Measurements from ENCODE around the gene RPS15. TPM values are rescaled to one million over a fixed set of nuclear protein-coding genes. Genes with fewer than 3 reads are reported as not detected.

The RPS15 gene
- 1,918 and 2,648 TPM in 2 replicates for total RNA-seq (ENCODE audit: low replicate concordance)

DNA sequence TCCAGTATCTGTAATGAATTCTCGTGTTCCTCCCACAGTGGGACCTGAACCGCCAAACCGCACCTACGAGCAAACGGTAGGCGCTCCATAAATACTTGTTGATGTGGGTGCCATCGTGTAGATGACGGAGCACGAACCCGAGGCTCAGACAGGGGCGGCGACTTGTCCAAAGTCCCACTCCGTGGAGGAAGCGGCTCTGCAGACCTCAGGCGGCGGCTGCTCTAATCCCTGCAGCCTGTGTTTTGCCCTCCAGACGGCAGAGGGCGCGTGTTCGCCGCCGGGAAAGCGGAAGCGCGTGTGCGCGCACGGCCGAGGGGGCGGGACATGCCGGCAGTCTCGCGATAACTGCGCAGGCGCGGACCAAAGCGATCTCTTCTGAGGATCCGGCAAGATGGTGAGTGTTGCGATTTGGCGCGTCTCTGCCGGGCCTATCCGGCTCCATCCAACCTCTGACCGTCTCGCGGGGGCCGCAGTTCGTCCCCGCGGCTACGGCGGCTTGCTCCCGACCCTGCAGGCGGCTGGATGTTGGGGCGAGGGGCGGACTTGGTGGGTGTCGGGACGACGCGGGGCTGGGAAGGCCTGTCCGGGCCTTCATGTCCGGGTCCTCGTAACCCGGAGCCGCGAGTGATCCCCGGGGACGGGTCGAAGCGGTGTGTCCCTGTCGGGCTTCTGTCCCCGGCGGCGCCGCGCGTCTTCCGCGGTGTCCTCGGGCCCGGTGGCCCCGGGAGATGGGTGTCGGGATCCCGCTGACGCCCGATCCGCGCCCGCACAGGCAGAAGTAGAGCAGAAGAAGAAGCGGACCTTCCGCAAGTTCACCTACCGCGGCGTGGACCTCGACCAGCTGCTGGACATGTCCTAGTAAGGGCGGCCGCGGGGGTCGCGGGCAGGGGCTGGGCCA is at the start of gene RPS15:
TSS of gene RPS15 (plus strand) at position 362 of the 898 bp plus-strand sequence. CDS start at position 392, 30 bp downstream.
- Histone ChIP-seq H3K9ac (peak within 1 kb of the TSS; percentile 100), H3F3A (ENCODE audit: low read depth) (peaks cover 76% of the 10 kb centered on the region), H3K27me3 (no peaks in the 10 kb centered on the region), H3K4me3 (peak within 1 kb of the TSS; percentile 90), H3K9me3 (ENCODE audit: low read depth) (no peaks in the 10 kb centered on the region), H3K4me1 (peaks cover 7% of the 10 kb centered on the region), H3K79me2 (ENCODE audit: low read depth) (peaks cover 35% of the 10 kb centered on the region), H3K36me3 (peaks cover 11% of the 10 kb centered on the region), H4K20me1 (ENCODE audit: low read depth) (peaks cover 70% of the 10 kb centered on the region), H3K4me2 (peak within 1 kb of the TSS; percentile 97), H2AFZ (replicated peaks) (peak within 1 kb of the TSS; percentile 70), H3K27ac (peak within 1 kb of the TSS; percentile 98)
- Mint-ChIP-seq H3K4me1 (peaks cover 21% of the 10 kb centered on the region), H3K9me3 (no peaks in the 10 kb centered on the region), H3K27ac (peak within 1 kb of the TSS; percentile 99), H3K36me3 (peaks cover 33% of the 10 kb centered on the region), H3K27me3 (ENCODE audit: insufficient read depth, low read depth) (peaks cover 10% of the 10 kb centered on the region), H3K4me3 (peak within 1 kb of the TSS; percentile 97)
- TF ChIP-seq, protein P1, sequence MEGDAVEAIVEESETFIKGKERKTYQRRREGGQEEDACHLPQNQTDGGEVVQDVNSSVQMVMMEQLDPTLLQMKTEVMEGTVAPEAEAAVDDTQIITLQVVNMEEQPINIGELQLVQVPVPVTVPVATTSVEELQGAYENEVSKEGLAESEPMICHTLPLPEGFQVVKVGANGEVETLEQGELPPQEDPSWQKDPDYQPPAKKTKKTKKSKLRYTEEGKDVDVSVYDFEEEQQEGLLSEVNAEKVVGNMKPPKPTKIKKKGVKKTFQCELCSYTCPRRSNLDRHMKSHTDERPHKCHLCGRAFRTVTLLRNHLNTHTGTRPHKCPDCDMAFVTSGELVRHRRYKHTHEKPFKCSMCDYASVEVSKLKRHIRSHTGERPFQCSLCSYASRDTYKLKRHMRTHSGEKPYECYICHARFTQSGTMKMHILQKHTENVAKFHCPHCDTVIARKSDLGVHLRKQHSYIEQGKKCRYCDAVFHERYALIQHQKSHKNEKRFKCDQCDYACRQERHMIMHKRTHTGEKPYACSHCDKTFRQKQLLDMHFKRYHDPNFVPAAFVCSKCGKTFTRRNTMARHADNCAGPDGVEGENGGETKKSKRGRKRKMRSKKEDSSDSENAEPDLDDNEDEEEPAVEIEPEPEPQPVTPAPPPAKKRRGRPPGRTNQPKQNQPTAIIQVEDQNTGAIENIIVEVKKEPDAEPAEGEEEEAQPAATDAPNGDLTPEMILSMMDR (IDR thresholded peaks at IDR 0.05), result peak; percentile 93
- no peak for TF ChIP-seq EZH2phosphoT487 (IDR thresholded peaks at IDR 0.05)
- DNase-seq (ENCODE audit: low spot score), result peak; percentile 97

DNA sequence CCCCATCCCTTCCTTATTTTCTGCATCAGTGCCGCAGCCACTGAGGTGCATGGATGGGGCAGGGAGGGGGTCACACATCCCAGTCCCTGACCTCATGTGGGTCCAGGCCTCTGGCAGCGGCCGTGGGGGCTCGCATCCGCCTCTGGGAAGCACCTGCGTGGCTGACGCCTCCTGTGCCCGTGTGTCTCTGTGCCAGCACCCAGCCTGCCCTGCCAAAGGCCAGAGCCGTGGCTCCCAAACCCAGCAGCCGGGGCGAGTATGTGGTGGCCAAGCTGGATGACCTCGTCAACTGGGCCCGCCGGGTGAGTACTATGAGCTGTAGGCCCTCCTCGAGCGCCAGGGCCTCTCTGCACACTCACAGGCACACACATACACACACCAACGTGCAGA is 49.6 kb upstream of the RPS15 start:
- no peak overlapping the region for H3K27ac Mint-ChIP-seq
- H3F3A ChIP-seq (ENCODE audit: low read depth), result peaks cover 5% of the 10 kb centered on the region
- no peak overlapping the region for H3K4me3 ChIP-seq
- no peak overlapping the region for H3K4me3 Mint-ChIP-seq
- peaks cover 10% of the 10 kb centered on the region for H3K27me3 Mint-ChIP-seq (ENCODE audit: insufficient read depth, low read depth)
- no peaks in the 10 kb centered on the region for H3K9me3 ChIP-seq (ENCODE audit: low read depth)
- no peak for DNase-seq (ENCODE audit: low spot score)
- H3K4me1 ChIP-seq, result no peaks in the 10 kb centered on the region
- H3K4me1 Mint-ChIP-seq, result peaks cover 10% of the 10 kb centered on the region
- no peaks in the 10 kb centered on the region for H3K27me3 ChIP-seq
- H3K36me3 ChIP-seq, result no peaks in the 10 kb centered on the region
- H3K9me3 Mint-ChIP-seq, result no peaks in the 10 kb centered on the region
- H4K20me1 ChIP-seq (ENCODE audit: low read depth), result no peaks in the 10 kb centered on the region
- TF ChIP-seq EZH2phosphoT487 (IDR thresholded peaks at IDR 0.05) (no peak), EZH2 (IDR thresholded peaks at IDR 0.05) (no peak)
- TF ChIP-seq, protein P1 (IDR thresholded peaks at IDR 0.05), result no peak
- H3K27ac ChIP-seq, result no peak overlapping the region
- no peak overlapping the region for H2AFZ ChIP-seq (replicated peaks)
- no peak overlapping the region for H3K4me2 ChIP-seq
- no peak overlapping the region for H3K9ac ChIP-seq
- peaks cover 15% of the 10 kb centered on the region for H3K79me2 ChIP-seq (ENCODE audit: low read depth)
- H3K36me3 Mint-ChIP-seq, result peaks cover 16% of the 10 kb centered on the region

DNA sequence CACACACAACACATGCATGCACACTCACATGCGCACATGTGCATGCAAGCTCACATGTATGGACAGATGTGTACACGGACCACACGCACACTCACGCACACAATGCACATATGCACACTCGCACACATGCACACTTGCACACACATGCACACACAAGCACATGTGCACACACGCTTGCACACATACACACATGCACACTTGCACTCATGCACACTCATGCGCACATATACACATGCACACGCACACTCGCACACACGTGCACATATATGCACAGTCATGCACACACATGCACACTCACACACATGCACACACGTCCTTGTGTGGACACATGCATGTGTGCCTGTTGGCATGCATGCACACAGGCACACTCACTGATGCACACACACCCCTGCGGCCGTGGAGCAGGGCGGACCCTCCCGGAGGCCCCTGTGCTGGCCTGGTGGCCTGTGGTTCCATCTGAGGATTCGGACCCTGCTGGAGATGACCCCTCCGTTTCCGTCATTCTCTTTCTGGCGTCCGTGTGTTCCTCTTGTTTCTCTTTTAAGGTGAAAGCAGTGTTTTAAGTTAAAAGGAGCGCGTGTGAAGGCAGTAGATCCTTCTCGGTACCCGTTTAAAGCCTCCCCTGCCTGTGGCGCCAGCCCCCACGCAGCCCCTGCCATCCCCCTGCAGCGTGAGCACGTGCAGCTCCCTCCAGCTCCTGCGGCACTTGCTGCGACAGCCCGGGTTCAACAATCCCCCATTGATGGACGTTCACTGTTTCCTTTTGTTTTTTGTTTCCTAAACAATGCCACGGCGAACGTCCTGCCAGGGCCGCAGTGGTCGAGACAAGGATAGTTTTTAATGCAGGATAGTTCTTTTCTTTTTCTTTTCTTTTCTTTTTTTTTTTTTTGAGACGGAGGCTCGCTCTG is 48.9 kb upstream of the RPS15 start:
- Mint-ChIP-seq H3K4me1 (peaks cover 9% of the 10 kb centered on the region), H3K9me3 (no peaks in the 10 kb centered on the region), H3K27ac (no peak overlapping the region), H3K27me3 (ENCODE audit: insufficient read depth, low read depth) (peaks cover 8% of the 10 kb centered on the region), H3K4me3 (no peak overlapping the region), H3K36me3 (peaks cover 16% of the 10 kb centered on the region)
- Histone ChIP-seq H3K36me3 (no peaks in the 10 kb centered on the region), H3K27ac (no peak overlapping the region), H3F3A (ENCODE audit: low read depth) (peaks cover 5% of the 10 kb centered on the region), H3K9ac (no peak overlapping the region), H3K4me1 (no peaks in the 10 kb centered on the region), H3K4me3 (no peak overlapping the region), H2AFZ (replicated peaks) (no peak overlapping the region), H4K20me1 (ENCODE audit: low read depth) (peaks cover 5% of the 10 kb centered on the region), H3K79me2 (ENCODE audit: low read depth) (peaks cover 11% of the 10 kb centered on the region), H3K27me3 (no peaks in the 10 kb centered on the region), H3K9me3 (ENCODE audit: low read depth) (no peaks in the 10 kb centered on the region), H3K4me2 (no peak overlapping the region)
- DNase-seq (ENCODE audit: low spot score), result no peak
- TF ChIP-seq EZH2phosphoT487 (IDR thresholded peaks at IDR 0.05), result no peak
- no peak for TF ChIP-seq EZH2 (IDR thresholded peaks at IDR 0.05)
- TF ChIP-seq, protein P1 (IDR thresholded peaks at IDR 0.05), result no peak

Data from neural progenitor cell (in vitro differentiated cells).